Loucy (cell line): ENCODE measurements around the gene TET1.

ENCODE experiments used
- H2AFZ ChIP-seq: fragments of 200-600 bp; sonication (generic); 2 replicates; pipeline ENCODE4 v1.6.0; 2016; ENCODE audit warnings: antibody characterized with exemption, mild to moderate bottlenecking, low read length, moderate library complexity
- H3F3A ChIP-seq: fragments of 200-600 bp; 2 replicates; pipeline ENCODE4 v1.6.0; 2016; ENCODE audit warnings: antibody characterized with exemption, low read depth, mild to moderate bottlenecking
- H3K27me3 ChIP-seq: fragments of 200-600 bp; sonication (generic); 2 replicates; pipeline ENCODE4 v1.6.1; 2014; ENCODE audit warnings: low read length, mild to moderate bottlenecking; ENCODE audit not compliant: insufficient read depth, poor library complexity, severe bottlenecking
- H3K36me3 ChIP-seq: fragments of 200-600 bp; sonication (generic); 2 replicates; pipeline ENCODE4 v1.6.1; 2016; ENCODE audit warnings: low read length; ENCODE audit not compliant: insufficient read depth
- H3K4me1 ChIP-seq: fragments of 200-600 bp; sonication (generic); 2 replicates; pipeline ENCODE4 v1.5.1; 2014; ENCODE audit warnings: low read length, mild to moderate bottlenecking; ENCODE audit not compliant: insufficient read depth, poor library complexity, severe bottlenecking
- H3K4me2 ChIP-seq: fragments of 200-600 bp; sonication (generic); 2 replicates; pipeline ENCODE4 v1.6.0; 2014; ENCODE audit warnings: antibody characterized with exemption, low read length, low read depth, mild to moderate bottlenecking; ENCODE audit not compliant: poor library complexity, severe bottlenecking
- H3K4me3 ChIP-seq: fragments of 200-600 bp; sonication (generic); 2 replicates; pipeline ENCODE4 v1.5.1; 2014; ENCODE audit warnings: low read length, mild to moderate bottlenecking, mixed read lengths; ENCODE audit not compliant: poor library complexity, severe bottlenecking
- H3K79me2 ChIP-seq: fragments of 200-600 bp; sonication (generic); 2 replicates; pipeline ENCODE4 v1.6.1; 2014; ENCODE audit warnings: low read length; ENCODE audit not compliant: insufficient read depth
- H3K9ac ChIP-seq: fragments of 200-600 bp; sonication (generic); 2 replicates; pipeline ENCODE4 v1.6.0; 2014; ENCODE audit warnings: mild to moderate bottlenecking, low read depth, low read length, moderate library complexity; ENCODE audit not compliant: poor library complexity, severe bottlenecking
- H3K9me2 ChIP-seq: fragments of 200-600 bp; sonication (generic); replicated peaks from 2 replicates; pipeline ENCODE4 v1.6.1; 2016; ENCODE audit warnings: low read depth, low read length, mixed read lengths
- H3K9me3 ChIP-seq: fragments of 200-600 bp; sonication (generic); 2 replicates; pipeline ENCODE4 v1.6.1; 2014; ENCODE audit warnings: mild to moderate bottlenecking, antibody characterized with exemption, low read length, low read depth; ENCODE audit not compliant: insufficient read depth
- H4K20me1 ChIP-seq: fragments of 200-600 bp; sonication (generic); 2 replicates; pipeline ENCODE4 v1.6.0; 2014; ENCODE audit warnings: antibody characterized with exemption, low read length, mild to moderate bottlenecking; ENCODE audit not compliant: insufficient read depth, poor library complexity, severe bottlenecking
- EZH2phosphoT487 ChIP-seq: fragments of 200-600 bp; IDR thresholded peaks from 2 replicates; pipeline ENCODE4 v1.6.1; 2018; ENCODE audit warnings: antibody characterized with exemption, mild to moderate bottlenecking, moderate library complexity, borderline replicate concordance
- TF ChIP-seq, protein P1 (sequence below): fragments of 200-600 bp; sonication (generic); conservative IDR thresholded peaks from 2 replicates; pipeline ENCODE4 v1.5.1; 2014; ENCODE audit warnings: mild to moderate bottlenecking, antibody characterized with exemption, low read length

TET1 gene

DNA sequence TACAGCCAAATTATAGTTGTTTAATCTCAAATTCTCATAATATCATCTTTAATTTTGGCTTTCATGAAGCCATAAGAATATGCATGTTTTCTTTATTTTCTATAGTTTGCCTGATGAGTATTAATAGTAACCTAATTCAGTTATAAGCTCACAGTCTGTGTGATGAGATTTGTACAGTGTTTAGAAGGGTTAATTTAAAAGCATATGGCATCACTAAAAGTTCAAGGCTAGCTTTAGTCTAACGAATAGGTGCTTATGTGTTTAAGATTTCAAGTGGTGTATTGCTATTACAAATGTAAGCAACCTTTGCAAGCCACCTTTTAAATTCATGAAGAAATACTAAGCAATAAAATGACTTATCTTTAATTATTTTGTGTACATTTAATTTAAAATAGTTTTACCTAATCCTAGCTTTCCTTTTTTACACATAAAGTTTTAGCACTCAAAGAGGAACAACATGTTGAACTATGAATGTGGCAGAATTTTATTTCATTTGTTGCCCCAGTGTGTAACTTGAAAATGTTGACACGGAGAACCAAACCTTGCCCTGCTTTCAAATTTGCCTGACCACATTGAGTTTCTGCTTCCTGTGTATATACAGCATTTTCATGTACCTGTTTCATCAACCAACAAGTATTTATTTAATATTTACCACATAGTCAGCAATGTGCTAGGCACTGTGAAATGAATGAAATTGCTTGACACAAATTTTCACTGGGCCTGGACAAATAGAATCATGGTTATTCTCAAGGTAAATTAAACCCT lies 41.5 kb downstream of the TET1 start:
- H3K27me3 ChIP-seq = no peaks in the 10 kb centered on the region
- no peak for TF ChIP-seq EZH2phosphoT487
- TF ChIP-seq, protein P1, sequence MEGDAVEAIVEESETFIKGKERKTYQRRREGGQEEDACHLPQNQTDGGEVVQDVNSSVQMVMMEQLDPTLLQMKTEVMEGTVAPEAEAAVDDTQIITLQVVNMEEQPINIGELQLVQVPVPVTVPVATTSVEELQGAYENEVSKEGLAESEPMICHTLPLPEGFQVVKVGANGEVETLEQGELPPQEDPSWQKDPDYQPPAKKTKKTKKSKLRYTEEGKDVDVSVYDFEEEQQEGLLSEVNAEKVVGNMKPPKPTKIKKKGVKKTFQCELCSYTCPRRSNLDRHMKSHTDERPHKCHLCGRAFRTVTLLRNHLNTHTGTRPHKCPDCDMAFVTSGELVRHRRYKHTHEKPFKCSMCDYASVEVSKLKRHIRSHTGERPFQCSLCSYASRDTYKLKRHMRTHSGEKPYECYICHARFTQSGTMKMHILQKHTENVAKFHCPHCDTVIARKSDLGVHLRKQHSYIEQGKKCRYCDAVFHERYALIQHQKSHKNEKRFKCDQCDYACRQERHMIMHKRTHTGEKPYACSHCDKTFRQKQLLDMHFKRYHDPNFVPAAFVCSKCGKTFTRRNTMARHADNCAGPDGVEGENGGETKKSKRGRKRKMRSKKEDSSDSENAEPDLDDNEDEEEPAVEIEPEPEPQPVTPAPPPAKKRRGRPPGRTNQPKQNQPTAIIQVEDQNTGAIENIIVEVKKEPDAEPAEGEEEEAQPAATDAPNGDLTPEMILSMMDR = no peak
- peaks cover 50% of the 10 kb centered on the region for H3K79me2 ChIP-seq
- H4K20me1 ChIP-seq = peaks cover 2% of the 10 kb centered on the region
- H3K4me2 ChIP-seq = peak overlapping the region; percentile 99
- H3K9me2 ChIP-seq = no peaks in the 10 kb centered on the region
- H2AFZ ChIP-seq = no peak overlapping the region
- peaks cover 51% of the 10 kb centered on the region for H3K4me1 ChIP-seq
- no peaks in the 10 kb centered on the region for H3F3A ChIP-seq
- no peaks in the 10 kb centered on the region for H3K36me3 ChIP-seq
- H3K4me3 ChIP-seq = peak overlapping the region; percentile 82
- no peaks in the 10 kb centered on the region for H3K9me3 ChIP-seq
- peak overlapping the region; percentile 93 for H3K9ac ChIP-seq

GRCh38 chr10:68602434-68602833 lies 42.3 kb downstream of the TET1 start:
- H3K36me3 ChIP-seq = no peaks in the 10 kb centered on the region

DNA sequence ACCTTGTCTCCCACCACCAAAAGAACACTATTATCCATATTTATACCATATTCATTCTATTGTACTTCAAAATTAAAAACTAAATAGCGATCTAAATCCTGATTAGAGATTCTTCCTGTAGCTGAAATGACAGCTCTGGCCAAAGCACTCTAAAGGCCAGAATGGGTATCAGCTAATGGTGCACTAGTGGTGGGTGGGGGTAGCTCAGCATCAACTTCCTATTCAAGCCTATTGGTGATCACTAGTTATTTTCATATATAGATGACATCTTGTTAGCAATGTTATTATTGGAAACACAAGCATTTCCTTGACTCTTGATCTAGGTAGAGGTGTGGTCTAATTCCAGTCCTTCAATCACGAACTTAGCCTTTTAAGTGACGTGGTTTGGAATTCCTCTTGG lies 43.6 kb downstream of the TET1 start:
- Histone ChIP-seq H3K4me2 (peak overlapping the region; percentile 99), H3K27me3 (no peaks in the 10 kb centered on the region), H4K20me1 (peaks cover 2% of the 10 kb centered on the region), H3K79me2 (peaks cover 56% of the 10 kb centered on the region), H2AFZ (no peak overlapping the region), H3F3A (no peaks in the 10 kb centered on the region), H3K9me2 (no peaks in the 10 kb centered on the region), H3K4me3 (peak overlapping the region; percentile 19), H3K4me1 (peaks cover 51% of the 10 kb centered on the region), H3K36me3 (no peaks in the 10 kb centered on the region), H3K9me3 (no peaks in the 10 kb centered on the region), H3K9ac (no peak overlapping the region)
- TF ChIP-seq, protein P1 = peak; percentile 28; the same call in 1 of the 2 replicates
- TF ChIP-seq EZH2phosphoT487 = no peak

More at GRCh38 chr10:68602434-68602833, 42.3 kb downstream of the TET1 start:
- H3F3A ChIP-seq = no peaks in the 10 kb centered on the region
- H4K20me1 ChIP-seq = peaks cover 2% of the 10 kb centered on the region
- H3K9me2 ChIP-seq = no peaks in the 10 kb centered on the region
- TF ChIP-seq, protein P1 = no peak
- TF ChIP-seq EZH2phosphoT487 = no peak
- H3K4me1 ChIP-seq = peaks cover 51% of the 10 kb centered on the region
- H3K27me3 ChIP-seq = no peaks in the 10 kb centered on the region
- H2AFZ ChIP-seq = no peak overlapping the region
- peak overlapping the region; percentile 99 for H3K4me2 ChIP-seq
- no peaks in the 10 kb centered on the region for H3K9me3 ChIP-seq
- peak overlapping the region; percentile 82 for H3K4me3 ChIP-seq
- peak overlapping the region; percentile 93 for H3K9ac ChIP-seq
- peaks cover 54% of the 10 kb centered on the region for H3K79me2 ChIP-seq
